Naive thymus-derived CD8-positive, alpha-beta T cell (primary cell): Measurements from ENCODE around the gene PGAM5. TPM values are rescaled to one million over a fixed set of nuclear protein-coding genes. Genes with fewer than 3 reads are reported as not detected.

Experiments
- ATAC-seq, 2 donors: fragments of 150-1000 bp; cut with Tn5 transposase in 1 of 2; sonication (Bioruptor Pico), chemical (Tn5 transposase) in 1 of 2; 1 replicate in 1 of 2; 2 replicates in 1 of 2; pipeline ENCODE4 v1.10.0; 2021; ENCODE audit warnings: mild to moderate bottlenecking in 2 of 2, moderate library complexity in 2 of 2
- POLR2A ChIA-PET: fragments of 350-600 bp; sonication (Branson Sonifier 250); formaldehyde crosslinking; loops from one replicate; lab custom pipeline; 2021; ENCODE audit warnings: antibody characterized with exemption; lab: Charles Lee
- DNase-seq, 10 donors: peaks; one replicate each; pipeline versions ENCODE4 v3.0.0 to v3.0.0-alpha.2; 2020 to 2022
- H3K27ac Mint-ChIP-seq, 10 donors: one replicate each; pipeline ENCODE4 v1.8.0; 2020 to 2022; ENCODE audit warnings: mild to moderate bottlenecking in 10 of 10, mixed read lengths in 10 of 10, moderate library complexity in 4 of 10, inconsistent platforms in 1 of 10
- H3K27me3 Mint-ChIP-seq, 5 donors: one replicate each; pipeline ENCODE4 v1.8.0; 2021 to 2022; ENCODE audit warnings: mixed read lengths in 5 of 5
- H3K36me3 Mint-ChIP-seq, 3 donors: one replicate each; pipeline ENCODE4 v1.8.0; 2020 to 2022; ENCODE audit warnings: mixed read lengths in 3 of 3, mild to moderate bottlenecking in 2 of 3, inconsistent platforms in 1 of 3
- H3K4me1 Mint-ChIP-seq, 4 donors: one replicate each; pipeline ENCODE4 v1.8.0; 2021 to 2022; ENCODE audit warnings: mixed read lengths in 4 of 4
- H3K4me3 Mint-ChIP-seq, 10 donors: one replicate each; pipeline ENCODE4 v1.8.0; 2020 to 2022; ENCODE audit warnings: mild to moderate bottlenecking in 10 of 10, mixed read lengths in 10 of 10, moderate library complexity in 6 of 10, inconsistent platforms in 1 of 10
- H3K9me3 Mint-ChIP-seq, 9 donors: one replicate each; pipeline ENCODE4 v1.8.0; 2020 to 2022; ENCODE audit warnings: mixed read lengths in 9 of 9, mild to moderate bottlenecking in 3 of 9, inconsistent platforms in 1 of 9, moderate library complexity in 1 of 9
- polyA plus RNA-seq, 3 donors: library from polyadenylated mRNA; unstranded; fragments of 300-500 nt; fragmentation: Illumina TruSeq; gene quantifications; one replicate each; pipeline ENCODE4 v1.2.3, GENCODE V29; 2021
- total RNA-seq, 8 experiments: library from RNA in 2 of 8; stranded (reverse) in 2 of 8; gene quantifications; one replicate each; pipeline ENCODE4 v1.2.3 and lab custom pipeline; 2021 to 2026

PGAM5 gene
- total and polyA plus RNA-seq, 5 experiments from 2014 or later, result 20.9 to 30.9 (median 27.5) TPM

- ATAC-seq (no peak), DNase-seq (no peak)
- POLR2A ChIA-PET, result interaction anchor here (0.6 kb wide), 1 partner anchor 957 kb away, joined by 3 read pairs; no protein-coding TSS in a partner anchor
- Mint-ChIP-seq H3K27me3 (no peaks in the 10 kb centered on the region), H3K9me3 (peaks cover 0 to 2% (median 0%) of the 10 kb centered on the region in 9 donors), H3K27ac (no peak overlapping the region), H3K4me1 (peaks cover 0 to 10% (median 2%) of the 10 kb centered on the region in 4 donors), H3K36me3 (peaks cover 6 to 76% (median 41%) of the 10 kb centered on the region in 3 donors), H3K4me3 (no peak overlapping the region)
These were observed 16.6 kb downstream of the PGAM5 start for GRCh38 chr12:132727091-132727794.

- Mint-ChIP-seq H3K27ac (peak overlapping the region in 7 of 10 donors; percentile 40 to 73 (median 46)), H3K36me3 (peaks cover 14 to 83% (median 50%) of the 10 kb centered on the region in 3 donors), H3K27me3 (no peaks in the 10 kb centered on the region), H3K9me3 (peaks cover 0 to 2% (median 0%) of the 10 kb centered on the region in 9 donors), H3K4me1 (peaks cover 0 to 10% (median 2%) of the 10 kb centered on the region in 4 donors), H3K4me3 (no peak overlapping the region)
- POLR2A ChIA-PET, result no interaction called here
- no peak for ATAC-seq
- no peak for DNase-seq
These were observed 17.9 kb downstream of the PGAM5 start for GRCh38 chr12:132728502-132728901.

- H3K27me3 Mint-ChIP-seq, result no peaks in the 10 kb centered on the region
- no peak for DNase-seq
- H3K4me3 Mint-ChIP-seq, result no peak overlapping the region
- POLR2A ChIA-PET, result no interaction called here
- peaks cover 14 to 86% (median 60%) of the 10 kb centered on the region in 3 donors for H3K36me3 Mint-ChIP-seq
- ATAC-seq, result no peak
- H3K4me1 Mint-ChIP-seq, result peaks cover 0 to 10% (median 2%) of the 10 kb centered on the region in 4 donors
- peaks cover 0 to 2% (median 0%) of the 10 kb centered on the region in 9 donors for H3K9me3 Mint-ChIP-seq
- H3K27ac Mint-ChIP-seq, result peak overlapping the region in 1 of 10 donors; percentile 36
These were observed 19.1 kb downstream of the PGAM5 start for GRCh38 chr12:132729541-132730320.

GRCh38 chr12:132730353-132730752 lies 19.7 kb downstream of the PGAM5 start:
- POLR2A ChIA-PET, result no interaction called here
- H3K4me1 Mint-ChIP-seq, result peaks cover 0 to 10% (median 2%) of the 10 kb centered on the region in 4 donors
- ATAC-seq (no peak), DNase-seq (no peak)
- H3K9me3 Mint-ChIP-seq, result peaks cover 0 to 2% (median 0%) of the 10 kb centered on the region in 9 donors
- no peak overlapping the region for H3K4me3 Mint-ChIP-seq
- H3K36me3 Mint-ChIP-seq, result peaks cover 14 to 88% (median 60%) of the 10 kb centered on the region in 3 donors
- peak overlapping the region in 2 of 10 donors; percentile 36 to 38 for H3K27ac Mint-ChIP-seq
- H3K27me3 Mint-ChIP-seq, result no peaks in the 10 kb centered on the region

- no peaks in the 10 kb centered on the region for H3K27me3 Mint-ChIP-seq
- H3K4me3 Mint-ChIP-seq, result no peak overlapping the region
- peak overlapping the region in 1 of 10 donors; percentile 5 for H3K27ac Mint-ChIP-seq
- POLR2A ChIA-PET, result no interaction called here
- peaks cover 0 to 10% (median 2%) of the 10 kb centered on the region in 4 donors for H3K4me1 Mint-ChIP-seq
- no peak for ATAC-seq
- H3K9me3 Mint-ChIP-seq, result peaks cover 0 to 2% (median 0%) of the 10 kb centered on the region in 9 donors
- peaks cover 14 to 88% (median 50%) of the 10 kb centered on the region in 3 donors for H3K36me3 Mint-ChIP-seq
- DNase-seq, result no peak
These were observed 20.9 kb downstream of the PGAM5 start for GRCh38 chr12:132731574-132731973.

GRCh38 chr12:132734206-132734605 lies 23.6 kb downstream of the PGAM5 start:
- Mint-ChIP-seq H3K4me3 (no peak overlapping the region), H3K9me3 (peaks cover 0 to 2% (median 0%) of the 10 kb centered on the region in 9 donors), H3K36me3 (peaks cover 14 to 88% (median 38%) of the 10 kb centered on the region in 3 donors), H3K27ac (no peak overlapping the region), H3K27me3 (no peaks in the 10 kb centered on the region), H3K4me1 (peaks cover 0 to 6% (median under 1%) of the 10 kb centered on the region in 4 donors)
- ATAC-seq (no peak), DNase-seq (no peak)
- POLR2A ChIA-PET, result no interaction called here

- no peaks in the 10 kb centered on the region for H3K27me3 Mint-ChIP-seq
These were observed 24.9 kb downstream of the PGAM5 start for GRCh38 chr12:132735496-132735895.

GRCh38 chr12:132736378-132736777 lies 25.7 kb downstream of the PGAM5 start:
- Mint-ChIP-seq H3K36me3 (peaks cover 14 to 96% (median 35%) of the 10 kb centered on the region in 3 donors), H3K9me3 (peaks cover 0 to 2% (median 0%) of the 10 kb centered on the region in 9 donors), H3K27ac (peak overlapping the region in 3 of 10 donors; percentile 13 to 35 (median 31)), H3K4me1 (peaks cover 0 to 5% (median 0%) of the 10 kb centered on the region in 4 donors), H3K4me3 (no peak overlapping the region), H3K27me3 (no peaks in the 10 kb centered on the region)
- DNase-seq, result no peak
- ATAC-seq, result no peak
- POLR2A ChIA-PET, result no interaction called here

More at GRCh38 chr12:132735496-132735895, 24.9 kb downstream of the PGAM5 start:
- POLR2A ChIA-PET, result interaction anchor here (1.0 kb wide), 1 partner anchor 26 kb away, joined by 3 read pairs; the partner anchor contains the start of gene ANKLE2
- ATAC-seq (no peak), DNase-seq (no peak)
- H3K36me3 Mint-ChIP-seq, result peaks cover 14 to 91% (median 36%) of the 10 kb centered on the region in 3 donors
- no peak overlapping the region for H3K27ac Mint-ChIP-seq
- H3K4me3 Mint-ChIP-seq, result no peak overlapping the region
- peaks cover 0 to 2% (median 0%) of the 10 kb centered on the region in 9 donors for H3K9me3 Mint-ChIP-seq
- H3K4me1 Mint-ChIP-seq, result peaks cover 0 to 5% (median 0%) of the 10 kb centered on the region in 4 donors

- Mint-ChIP-seq H3K36me3 (peaks cover 11 to 96% (median 31%) of the 10 kb centered on the region in 3 donors), H3K27me3 (no peaks in the 10 kb centered on the region), H3K27ac (peak overlapping the region in 1 of 10 donors; percentile 31)
These were observed 26.3 kb downstream of the PGAM5 start for GRCh38 chr12:132736913-132737312.

GRCh38 chr12:132739600-132740312 lies 29.1 kb downstream of the PGAM5 start:
- POLR2A ChIA-PET, result no interaction called here

More at GRCh38 chr12:132736913-132737312, 26.3 kb downstream of the PGAM5 start:
- DNase-seq, result no peak
- no peak for ATAC-seq
- H3K4me1 Mint-ChIP-seq, result peaks cover 0 to 1% (median under 1%) of the 10 kb centered on the region in 4 donors
- no peak overlapping the region for H3K4me3 Mint-ChIP-seq
- POLR2A ChIA-PET, result no interaction called here
- no peaks in the 10 kb centered on the region for H3K9me3 Mint-ChIP-seq

GRCh38 chr12:132740313-132740646 lies 29.6 kb downstream of the PGAM5 start:
- H3K27ac Mint-ChIP-seq, result no peak overlapping the region
- H3K4me3 Mint-ChIP-seq, result no peak overlapping the region
- ATAC-seq (no peak), DNase-seq (no peak)
- H3K36me3 Mint-ChIP-seq, result peaks cover 14 to 93% (median 19%) of the 10 kb centered on the region in 3 donors
- H3K4me1 Mint-ChIP-seq, result peaks cover 7 to 16% (median 11%) of the 10 kb centered on the region in 4 donors
- H3K27me3 Mint-ChIP-seq, result no peaks in the 10 kb centered on the region
- H3K9me3 Mint-ChIP-seq, result no peaks in the 10 kb centered on the region
- POLR2A ChIA-PET, result no interaction called here

More at GRCh38 chr12:132739600-132740312, 29.1 kb downstream of the PGAM5 start:
- Mint-ChIP-seq H3K4me3 (no peak overlapping the region), H3K27ac (no peak overlapping the region), H3K36me3 (peaks cover 14 to 93% (median 19%) of the 10 kb centered on the region in 3 donors), H3K27me3 (no peaks in the 10 kb centered on the region), H3K4me1 (peaks cover 7 to 16% (median 11%) of the 10 kb centered on the region in 4 donors), H3K9me3 (no peaks in the 10 kb centered on the region)
- DNase-seq (no peak), ATAC-seq (no peak)

GRCh38 chr12:132740652-132741051 lies 30.0 kb downstream of the PGAM5 start:
- H3K36me3 Mint-ChIP-seq, result peaks cover 14 to 93% (median 21%) of the 10 kb centered on the region in 3 donors
- H3K4me1 Mint-ChIP-seq, result peaks cover 7 to 17% (median 11%) of the 10 kb centered on the region in 4 donors
- no peaks in the 10 kb centered on the region for H3K27me3 Mint-ChIP-seq
- peak overlapping the region in 1 of 10 donors; percentile 34 for H3K4me3 Mint-ChIP-seq
- no peak for ATAC-seq
- POLR2A ChIA-PET, result no interaction called here
- no peak for DNase-seq
- H3K9me3 Mint-ChIP-seq, result no peaks in the 10 kb centered on the region
- peak overlapping the region in 2 of 10 donors; percentile 47 to 49 for H3K27ac Mint-ChIP-seq
